SK-N-SH (cell line): ENCODE measurements around the gene AKT1. TPM values are rescaled to one million over a fixed set of nuclear protein-coding genes. Genes with fewer than 3 reads are reported as not detected.

Experiments
- CTCF ChIA-PET: fragments of 300-600, 350-600 bp; formaldehyde crosslinking; extraction: SDS; loops from one replicate; lab custom pipeline; 2021; lab: Yijun Ruan, JAX
- POLR2A ChIA-PET: fragments of 350-600 bp; sonication (Branson Sonifier 250); formaldehyde crosslinking; extraction: SDS; loops from one replicate; lab custom pipeline; 2020; ENCODE audit warnings: antibody characterized with exemption, inconsistent platforms; lab: Yijun Ruan, JAX
- DNase-seq: peaks from one replicate; pipeline ENCODE4 v3.0.0; 2012
- H2AFZ ChIP-seq: fragments of 200-600 bp; sonication (generic); 2 replicates; pipeline ENCODE4 v1.8.1; 2016; ENCODE audit warnings: antibody characterized with exemption, mild to moderate bottlenecking, low read depth
- H3F3A ChIP-seq: fragments of 200-600 bp; sonication (generic); replicated peaks from 2 replicates; pipeline ENCODE3; 2016; ENCODE audit warnings: antibody characterized with exemption, mild to moderate bottlenecking; ENCODE audit not compliant: insufficient read depth
- H3K27ac ChIP-seq, 2 experiments: fragments of 200-500 bp in 1 of 2; fragments of 200-600 bp in 1 of 2; sonication (Bioruptor generic) in 1 of 2; sonication (generic), shearing (Covaris generic) in 1 of 2; 2 replicates each; pipeline versions ENCODE4 v1.5.1 to v1.6.1; 2014 to 2016; ENCODE audit warnings: low read depth in 2 of 2, inconsistent platforms in 1 of 2, low read length in 1 of 2, mild to moderate bottlenecking in 1 of 2, mixed read lengths in 1 of 2
- H3K27me3 ChIP-seq: fragments of 200-600 bp; sonication (generic), shearing (Covaris generic); 2 replicates; pipeline ENCODE4 v1.6.1; 2016; ENCODE audit warnings: mixed run types; ENCODE audit not compliant: insufficient read depth
- H3K36me3 ChIP-seq, 2 experiments: fragments of 200-500 bp in 1 of 2; fragments of 200-600 bp in 1 of 2; sonication (Bioruptor generic) in 1 of 2; sonication (generic) in 1 of 2; replicated peaks in 1 of 2; 2 replicates each; pipeline versions ENCODE3 to v1.5.1; 2014 to 2016; ENCODE audit warnings: low read length in 1 of 2, mild to moderate bottlenecking in 1 of 2; ENCODE audit not compliant: insufficient read depth in 2 of 2, control insufficient read depth in 1 of 2
- H3K4me1 ChIP-seq, 2 experiments: fragments of 200-500 bp in 1 of 2; fragments of 200-600 bp in 1 of 2; sonication (Bioruptor generic) in 1 of 2; sonication (generic), shearing (Covaris generic) in 1 of 2; 2 replicates each; pipeline versions ENCODE4 v1.5.1 to v1.6.1; 2014 to 2016; ENCODE audit warnings: low read depth in 1 of 2, low read length in 1 of 2, mixed run types in 1 of 2; ENCODE audit not compliant: insufficient read depth in 2 of 2, control insufficient read depth in 1 of 2
- H3K4me2 ChIP-seq: fragments of 200-600 bp; sonication (generic), shearing (Covaris generic); 2 replicates; pipeline ENCODE4 v1.6.1; 2017; ENCODE audit warnings: mixed run types
- H3K4me3 ChIP-seq, 2 experiments: fragments of 200-500 bp in 1 of 2; fragments of 200-600 bp in 1 of 2; sonication (Bioruptor generic) in 1 of 2; sonication (generic), shearing (Covaris generic) in 1 of 2; 2 replicates each; pipeline versions ENCODE4 v1.5.1 to v1.8.1; 2014 to 2016; ENCODE audit warnings: low read depth in 2 of 2, inconsistent platforms in 1 of 2, low read length in 1 of 2, mild to moderate bottlenecking in 1 of 2, mixed read lengths in 1 of 2, moderate library complexity in 1 of 2
- H3K79me2 ChIP-seq: fragments of 200-600 bp; sonication (generic); 2 replicates; pipeline ENCODE4 v1.8.1; 2017; ENCODE audit warnings: mild to moderate bottlenecking; ENCODE audit not compliant: insufficient read depth
- H3K9ac ChIP-seq: fragments of 200-600 bp; sonication (generic); 2 replicates; pipeline ENCODE4 v1.6.1; 2017; ENCODE audit warnings: mixed run types
- H3K9me2 ChIP-seq: fragments of 200-600 bp; sonication (generic); 2 replicates; pipeline ENCODE4 v1.6.1; 2017; ENCODE audit warnings: mixed run types
- H3K9me3 ChIP-seq: fragments of 200-600 bp; sonication (generic); 2 replicates; pipeline ENCODE4 v1.6.1; 2017; ENCODE audit warnings: mixed run types, mild to moderate bottlenecking, moderate library complexity
- H4K20me1 ChIP-seq: fragments of 200-600 bp; sonication (generic); 2 replicates; pipeline ENCODE4 v1.6.1; 2017; ENCODE audit warnings: mild to moderate bottlenecking, mixed run types; ENCODE audit not compliant: insufficient read depth
- ELF1 ChIP-seq: IDR thresholded peaks from 2 replicates; pipeline ENCODE4 v1.4.0; 2012
- FOSL2 ChIP-seq: IDR thresholded peaks from 2 replicates; pipeline ENCODE4 v1.4.0; 2012; ENCODE audit warnings: low read depth, mild to moderate bottlenecking, moderate library complexity, borderline replicate concordance
- FOXJ3 ChIP-seq: sonication (generic); formaldehyde crosslinking; IDR thresholded peaks from 2 replicates; pipeline ENCODE4 v1.5.1; 2020; ENCODE audit warnings: mild to moderate bottlenecking, missing genetic modification reagents
- FOXM1 ChIP-seq: IDR thresholded peaks from 2 replicates; pipeline ENCODE4 v1.4.0; 2012; ENCODE audit warnings: low read depth, mild to moderate bottlenecking
- GABPA ChIP-seq: IDR thresholded peaks from 2 replicates; pipeline ENCODE4 v1.4.0; 2012; ENCODE audit warnings: low read depth, mild to moderate bottlenecking
- MAX ChIP-seq: IDR thresholded peaks from 2 replicates; pipeline ENCODE4 v1.4.0; 2012; ENCODE audit warnings: low read depth
- MEF2A ChIP-seq: IDR thresholded peaks from 2 replicates; pipeline ENCODE4 v1.4.0; 2012; ENCODE audit warnings: low read depth, borderline replicate concordance
- MXI1 ChIP-seq: IDR thresholded peaks from 2 replicates; pipeline ENCODE4 v1.6.1; 2012; ENCODE audit warnings: mild to moderate bottlenecking, low read depth, low read length, improper control_type of control experiment
- PBX3 ChIP-seq: IDR thresholded peaks from 2 replicates; pipeline ENCODE4; 2012
- POLR2AphosphoS5 ChIP-seq: IDR thresholded peaks from 2 replicates; pipeline ENCODE4 v1.6.1; 2012; ENCODE audit warnings: low read depth, low read length
- REST ChIP-seq: IDR thresholded peaks from 2 replicates; pipeline ENCODE4 v1.6.1; 2012; ENCODE audit warnings: mild to moderate bottlenecking, low read depth, low read length, moderate library complexity
- RFX5 ChIP-seq: IDR thresholded peaks from 2 replicates; pipeline ENCODE4 v1.6.1; 2012; ENCODE audit warnings: mild to moderate bottlenecking, improper control_type of control experiment, low read length
- SMC3 ChIP-seq: IDR thresholded peaks from 2 replicates; pipeline ENCODE4 v1.6.1; 2012; ENCODE audit warnings: low read depth, low read length, improper control_type of control experiment
- TAF1 ChIP-seq: IDR thresholded peaks from 2 replicates; pipeline ENCODE4 v1.6.1; 2012; ENCODE audit warnings: low read depth, mild to moderate bottlenecking, low read length, moderate library complexity, borderline replicate concordance
- TCF12 ChIP-seq: IDR thresholded peaks from 2 replicates; pipeline ENCODE4 v1.4.0; 2012
- TEAD4 ChIP-seq: IDR thresholded peaks from 2 replicates; pipeline ENCODE4 v1.4.0; 2012; ENCODE audit warnings: mild to moderate bottlenecking, borderline replicate concordance; ENCODE audit not compliant: insufficient read depth
- YY1 ChIP-seq: IDR thresholded peaks from 2 replicates; pipeline ENCODE4 v1.4.0; 2012; ENCODE audit warnings: low read depth, mild to moderate bottlenecking
- ZBTB33 ChIP-seq: IDR thresholded peaks from 2 replicates; pipeline ENCODE4 v1.4.0; 2012; ENCODE audit warnings: low read depth, borderline replicate concordance
- WGBS: methylation state at CpG from one replicate; pipeline ENCODE4 v1.1.6; 2017; ENCODE audit warnings: low lambda C conversion rate; 5-methylcytosine and 5-hydroxymethylcytosine counted together
- polyA plus RNA-seq, 3 experiments: library from polyadenylated mRNA; depleted of rRNA; stranded (reverse); fragments of >200 nt; gene quantifications; 2 replicates each; pipeline ENCODE4 v1.2.3, GENCODE V29; 2012

The AKT1 gene
- polyA plus RNA-seq, 1 of the 3 experiments (the other 2 are of a cell fraction), result 198 TPM

- Histone ChIP-seq H3K9me3 (no peaks in the 10 kb centered on the region), H3K36me3 (no peaks in the 10 kb centered on the region), H3K79me2 (no peaks in the 10 kb centered on the region), H3K9ac (no peak overlapping the region), H3K9me2 (no peaks in the 10 kb centered on the region), H3K27me3 (peaks cover 42% of the 10 kb centered on the region), H3K27ac (no peak overlapping the region), H3F3A (no peaks in the 10 kb centered on the region), H3K4me3 (no peak overlapping the region), H2AFZ (no peak overlapping the region), H3K4me1 (no peaks in the 10 kb centered on the region; a peak in 1 of 4 replicates), H3K4me2 (no peak overlapping the region), H4K20me1 (no peaks in the 10 kb centered on the region)
- ChIA-PET CTCF (interaction anchor here (1.0 to 1.1 kb wide), 2 partner anchors 18 to 120 kb away, joined by 3 to 4 read pairs; no protein-coding TSS in a partner anchor), POLR2A (no interaction called here)
- 59% methylated on average over 2 of the region's 4 CpGs for WGBS
- no peak for DNase-seq
- TF ChIP-seq SMC3 (no peak), TCF12 (no peak), PBX3 (no peak), ZBTB33 (no peak), TEAD4 (no peak), YY1 (no peak), GABPA (no peak), POLR2AphosphoS5 (no peak), REST (no peak), RFX5 (no peak), FOXJ3 (CRISPR knock-in tag) (no peak), MXI1 (no peak), FOXM1 (no peak), MAX (no peak), TAF1 (no peak), FOSL2 (no peak), MEF2A (no peak), ELF1 (no peak)
Observed at GRCh38 chr14:104845033-104845666, 49.6 kb upstream of the AKT1 start.
